Tongue (tissue), 2 donors: Measurements from ENCODE around the gene WDR91. TPM values are rescaled to one million over a fixed set of nuclear protein-coding genes. Genes with fewer than 3 reads are reported as not detected.
"Not testable (repeated sequence)": the region's sequence is repeated elsewhere in the genome, so short reads cannot be mapped to it uniquely, and the experiment has no call there.

Source experiments
- DNase-seq: peaks from one replicate; pipeline ENCODE4 v3.0.0-alpha.2; 2015
- total RNA-seq: library from RNA; depleted of rRNA; stranded (reverse); fragments of >200 nt; gene quantifications from one replicate; pipeline ENCODE4 v1.2.3, GENCODE V29; 2014

Gene WDR91
- total RNA-seq, 1 donor from 2014 or later, result 18.9 TPM

DNA sequence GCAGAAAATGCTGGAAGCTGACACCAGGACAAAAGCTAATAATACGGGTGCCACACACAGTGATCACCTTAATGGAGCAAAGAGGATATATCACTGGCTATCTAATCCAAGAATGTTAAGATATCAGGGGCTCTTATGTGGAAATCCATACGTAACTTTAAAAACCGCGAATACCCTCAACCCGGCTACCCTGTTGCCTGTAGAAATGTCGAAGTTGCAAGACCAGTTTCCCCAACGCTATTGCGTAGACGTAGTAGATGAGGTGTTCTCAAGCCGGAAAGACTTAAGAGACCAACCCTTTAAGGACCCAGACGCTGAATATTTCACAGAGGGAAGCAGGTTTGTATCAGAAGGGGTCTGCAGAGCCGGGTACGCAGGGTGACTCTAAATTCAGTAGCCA lies 33.0 kb downstream of the WDR91 start:
- no peak for DNase-seq

DNA sequence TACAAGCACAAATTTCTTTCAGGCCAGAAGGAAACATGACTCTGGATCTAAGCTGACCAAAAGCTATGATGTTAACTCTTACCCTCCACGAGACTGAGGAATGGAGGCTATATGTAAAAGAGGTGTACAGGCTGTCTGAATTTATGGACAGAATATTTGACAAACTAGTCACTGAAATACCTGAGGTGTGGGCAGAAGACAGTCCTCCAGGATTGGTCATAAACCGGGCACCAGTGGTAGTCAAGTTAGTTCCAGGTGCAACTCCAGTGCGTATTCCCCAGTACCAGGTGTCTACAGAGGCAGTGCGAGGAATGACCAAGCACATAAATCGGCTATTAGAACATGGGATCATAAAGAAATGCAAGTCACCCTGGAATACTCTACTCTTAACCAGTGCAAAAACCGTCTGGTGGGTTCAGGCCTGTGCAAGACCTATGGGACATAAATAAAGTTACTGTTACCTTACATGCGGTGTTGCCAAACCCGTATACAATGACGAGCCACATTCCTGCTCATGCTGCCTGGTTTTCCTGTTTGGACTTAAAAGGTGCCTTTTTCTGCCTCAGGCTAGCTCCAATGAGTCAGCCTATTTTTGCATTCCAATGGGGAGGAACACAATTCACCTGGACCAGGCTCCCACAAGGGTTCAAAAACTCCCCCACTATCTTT lies 34.2 kb downstream of the WDR91 start:
- no peak for DNase-seq

DNA sequence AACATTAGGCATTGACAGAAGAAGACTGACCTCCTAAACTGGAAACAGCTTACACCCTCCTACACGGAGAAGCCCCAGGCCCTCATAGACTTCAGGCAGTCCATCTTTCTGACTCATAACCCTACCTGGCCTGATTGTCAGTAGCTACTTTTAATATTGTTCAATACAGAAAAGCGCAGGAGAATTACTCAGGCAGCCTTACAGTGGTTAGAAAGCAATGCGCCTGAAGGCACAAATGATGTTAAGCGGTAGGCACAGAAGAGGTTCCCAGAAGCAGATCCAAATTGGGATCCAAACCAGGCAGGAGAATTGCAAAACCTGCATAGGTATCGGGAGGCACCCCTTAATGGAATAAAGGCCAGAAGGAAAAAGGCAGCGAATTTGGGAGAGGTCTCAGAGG lies 35.4 kb downstream of the WDR91 start:
- no peak for DNase-seq

DNA sequence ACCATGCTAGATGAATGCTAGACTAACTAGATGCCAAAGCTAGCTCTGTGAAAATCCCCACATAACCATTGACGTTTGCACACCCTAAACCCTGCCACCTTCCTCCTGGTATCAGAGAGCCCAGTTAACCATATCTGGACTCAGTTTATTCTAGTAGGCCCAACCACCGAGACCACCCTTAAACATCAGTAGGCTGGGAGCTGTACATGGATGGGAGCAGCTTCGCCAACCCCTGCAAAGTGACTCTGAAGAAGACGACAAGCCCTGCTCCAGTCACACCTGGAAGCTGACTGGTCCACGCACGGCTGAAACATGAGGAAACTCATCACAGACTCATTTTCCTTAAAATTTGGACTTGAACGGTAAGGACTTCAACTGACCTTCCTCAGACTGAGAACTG lies 36.4 kb downstream of the WDR91 start:
- no peak for DNase-seq

DNA sequence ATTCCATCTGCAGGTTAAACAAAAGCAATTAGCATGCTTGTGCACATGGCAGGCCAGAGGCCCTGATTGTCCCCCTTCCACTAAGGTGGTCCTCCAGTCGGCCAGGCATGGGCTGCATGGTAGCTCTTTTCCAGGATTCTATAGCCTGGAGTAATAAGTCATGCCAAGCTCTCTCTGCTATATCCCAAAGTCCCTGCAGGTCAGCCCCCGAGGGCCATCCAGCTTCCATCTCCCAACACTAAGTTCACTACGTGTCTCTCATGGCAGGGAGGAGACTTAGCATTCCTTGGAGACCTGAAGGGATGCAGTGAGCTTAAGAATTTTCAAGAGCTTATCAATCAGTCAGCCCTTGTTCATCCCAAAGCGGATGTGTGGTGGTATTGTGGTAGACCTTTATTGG lies 37.4 kb downstream of the WDR91 start:
- DNase-seq, result not testable (repeated sequence)

DNA sequence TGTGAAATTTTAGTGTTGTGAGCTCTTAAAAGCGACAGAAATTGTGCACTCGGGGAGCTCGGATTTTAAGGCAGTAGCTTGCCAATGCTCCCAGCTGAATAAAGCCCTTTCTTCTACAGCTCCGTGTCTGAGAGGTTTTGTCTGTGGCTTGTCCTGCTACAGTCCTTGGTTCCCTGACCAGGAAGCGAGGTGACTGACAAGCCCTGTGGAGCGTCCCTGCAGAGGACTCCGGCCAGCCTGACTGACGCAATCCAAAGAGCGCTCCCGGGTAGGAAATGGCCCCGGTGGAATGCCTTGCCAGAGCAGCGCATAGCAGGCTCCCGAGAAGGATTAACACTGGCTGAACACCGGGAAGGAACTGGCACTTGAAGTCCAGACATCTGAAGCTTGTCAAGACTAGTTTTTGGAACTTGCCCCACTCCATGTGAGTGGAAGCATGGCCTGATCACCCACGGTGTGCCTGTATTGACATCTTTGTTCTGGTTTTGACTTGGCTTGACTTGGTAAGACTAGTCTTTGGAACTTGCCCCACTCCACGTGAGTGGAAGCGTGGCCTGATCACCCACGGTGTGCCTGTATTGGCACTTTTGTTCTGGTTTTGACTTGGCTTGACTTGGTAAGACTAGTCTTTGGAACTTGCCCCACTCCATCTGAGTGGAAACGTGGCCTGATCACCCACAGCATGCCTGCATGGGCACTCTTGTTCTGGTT lies 39.6 kb downstream of the WDR91 start:
- DNase-seq, result not testable (repeated sequence)

DNA sequence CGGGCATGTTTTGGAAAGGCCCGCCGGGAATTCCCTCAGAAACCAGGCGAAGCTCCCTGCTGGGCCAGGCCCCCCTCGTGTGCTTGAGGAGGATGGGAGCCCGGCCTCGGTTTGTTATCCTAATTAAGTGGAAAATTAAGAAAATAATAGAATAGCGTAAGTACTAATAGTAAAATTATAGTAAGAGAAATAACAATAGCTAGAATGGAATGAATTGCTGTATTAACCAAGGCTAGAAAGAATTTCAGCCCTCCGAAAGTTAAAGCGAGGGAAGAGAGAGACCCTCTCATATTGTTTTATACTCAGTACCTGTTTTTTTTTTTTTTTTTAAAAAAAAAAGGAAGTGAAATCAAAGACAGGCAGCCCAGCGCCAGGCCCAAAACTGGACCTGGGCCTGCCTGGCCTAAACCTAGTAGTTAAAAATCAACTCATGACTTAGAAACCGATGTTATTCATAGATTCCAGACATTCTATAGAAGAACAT lies 40.3 kb downstream of the WDR91 start:
- DNase-seq, result not testable (repeated sequence)

DNA sequence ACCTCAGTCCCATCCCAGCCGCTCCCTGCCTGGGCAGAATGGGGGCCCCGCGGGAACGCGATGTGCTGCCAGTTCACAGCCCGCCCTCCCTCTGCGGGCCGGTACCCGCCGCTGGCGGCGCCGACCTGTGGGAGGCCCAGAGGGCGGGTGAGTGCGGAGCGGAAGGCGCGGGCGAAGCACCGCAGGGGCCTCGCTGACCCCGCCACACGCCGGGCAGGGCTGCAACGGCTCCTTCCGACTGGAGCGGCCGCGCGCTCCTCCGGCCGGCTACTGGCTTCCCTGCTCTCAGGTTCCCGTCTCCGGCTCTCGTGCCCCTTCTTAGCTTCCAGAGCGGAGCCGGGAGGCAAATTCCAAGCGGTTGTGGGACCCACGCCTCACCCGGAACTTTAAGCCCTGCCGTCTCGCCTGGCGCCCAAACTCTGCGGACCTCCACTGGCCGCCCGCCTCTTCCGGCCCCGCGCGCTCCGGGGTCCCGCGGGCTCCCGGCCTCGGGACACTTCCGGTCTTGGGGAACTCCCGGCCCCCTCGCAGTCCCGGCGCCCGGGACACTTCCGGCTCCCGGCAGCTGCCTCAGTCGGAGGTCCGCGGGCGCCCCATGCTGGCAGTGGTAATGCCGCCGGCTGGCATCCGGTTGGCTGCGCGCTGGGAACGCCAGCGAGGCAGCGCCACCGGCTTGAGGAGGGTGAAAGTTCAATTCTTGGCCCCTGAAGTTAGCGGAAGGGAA lies 40.9 kb downstream of the WDR91 start, which contains the start of gene CYREN:
Gene CYREN, minus strand, starts transcription at position 434 of the 724 bp plus-strand sequence. CDS start 1,785 bp downstream, outside the sequence.
- DNase-seq, result peak; percentile 96

DNA sequence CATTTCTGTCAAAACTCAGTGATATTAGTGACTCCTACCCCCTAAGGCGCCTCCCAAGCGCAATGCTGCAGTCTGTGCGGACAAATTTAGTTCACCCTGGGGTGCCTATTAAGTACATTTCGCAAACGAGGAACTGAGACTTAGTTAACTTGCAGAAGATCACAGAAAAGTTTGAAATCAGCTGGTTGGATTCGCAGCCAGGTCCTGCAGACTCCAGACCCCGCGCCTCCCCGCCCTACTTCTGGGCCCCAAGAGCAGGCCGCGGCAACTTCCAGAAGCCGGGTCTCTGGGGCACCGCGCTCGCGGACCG lies 41.4 kb downstream of the WDR91 start:
- no peak for DNase-seq

DNA sequence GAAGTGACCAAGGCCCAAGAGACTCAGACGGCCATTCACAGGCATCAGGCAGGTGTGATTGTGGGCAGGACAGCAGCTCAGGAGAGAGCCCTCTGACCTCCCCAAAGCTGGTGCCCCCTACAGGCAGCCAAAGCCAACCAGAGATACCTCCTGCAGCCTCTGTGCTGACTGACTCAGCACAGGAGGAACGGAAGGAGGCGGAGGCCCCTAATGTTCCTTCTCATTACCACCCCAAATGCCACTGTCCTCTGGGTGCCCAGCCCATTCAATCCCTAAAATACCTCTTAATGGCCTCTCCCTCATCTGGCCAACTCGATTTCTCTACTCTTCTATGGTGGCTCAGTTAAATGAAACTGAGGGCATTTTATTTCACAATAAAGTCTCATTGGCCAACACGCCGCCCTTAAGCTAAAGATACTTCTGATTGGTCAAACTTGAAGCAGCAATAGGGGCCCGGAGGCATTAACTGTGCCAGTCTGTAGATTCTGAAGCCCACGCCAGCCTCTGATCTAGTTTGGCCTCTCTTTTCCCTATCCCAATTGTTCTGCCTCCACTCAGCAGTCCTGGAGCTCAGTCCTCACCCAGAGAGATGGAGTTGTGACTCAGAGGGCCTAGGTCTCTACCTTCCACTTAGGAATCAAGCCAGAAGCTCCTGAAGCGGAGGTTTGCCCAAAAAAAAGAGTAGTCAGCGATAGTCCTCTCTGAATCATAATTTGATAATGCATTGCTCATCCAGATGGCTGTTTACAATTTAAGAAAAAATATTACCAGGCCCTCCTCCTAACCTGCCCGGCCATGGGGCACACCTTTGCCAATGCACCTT lies 42.0 kb downstream of the WDR91 start:
- no peak for DNase-seq

DNA sequence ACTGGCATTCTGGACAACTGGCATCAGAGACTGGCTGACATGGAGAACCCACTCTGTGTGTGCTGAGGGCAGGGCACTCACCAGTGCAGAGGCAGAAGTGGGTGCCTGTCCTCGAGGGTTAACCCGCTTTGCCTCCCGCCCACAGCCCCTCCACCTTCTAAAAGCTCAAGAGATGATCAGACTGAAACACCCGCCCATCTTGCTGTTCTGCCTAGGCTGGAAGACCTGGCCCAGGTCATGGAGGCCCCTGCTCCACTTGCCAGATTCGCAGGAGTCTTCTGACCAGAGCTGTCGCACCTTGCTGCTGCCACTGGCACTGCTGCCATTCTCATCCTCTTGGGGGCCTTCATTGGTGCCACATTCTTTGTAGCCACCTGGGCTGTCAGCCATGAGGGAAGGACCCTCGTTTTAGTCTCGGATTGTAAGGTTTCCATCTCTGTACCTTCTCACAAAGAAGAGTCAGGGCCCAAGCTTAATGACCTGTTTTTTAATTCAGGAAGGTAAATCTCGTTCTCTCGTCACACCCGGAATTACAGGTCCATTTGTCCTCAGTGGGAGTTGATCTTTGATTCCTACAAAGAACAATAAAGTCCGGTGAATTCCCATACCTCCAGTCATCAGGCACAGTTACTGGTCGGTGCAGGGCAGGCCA lies 42.7 kb downstream of the WDR91 start:
- DNase-seq, result no peak

DNA sequence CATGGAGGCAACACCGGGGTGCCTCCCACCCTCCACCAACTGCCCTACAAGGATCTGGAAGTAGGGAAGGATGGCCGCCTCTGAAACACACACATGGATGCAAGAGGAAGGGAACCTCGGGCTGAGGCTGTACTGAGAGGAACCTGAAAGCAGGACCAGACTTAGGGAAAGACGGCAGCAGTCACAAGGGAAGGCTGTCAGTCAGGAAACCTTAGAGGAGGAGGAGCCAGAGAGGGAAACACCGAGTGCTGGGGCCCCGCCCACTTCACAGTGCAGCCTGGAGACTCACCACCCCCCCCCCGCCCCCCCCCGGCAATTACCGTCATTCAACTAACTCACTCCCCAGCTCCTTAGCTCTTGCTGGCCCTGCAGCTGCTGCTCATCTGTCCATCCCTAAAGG lies 43.3 kb downstream of the WDR91 start:
- DNase-seq, result no peak

DNA sequence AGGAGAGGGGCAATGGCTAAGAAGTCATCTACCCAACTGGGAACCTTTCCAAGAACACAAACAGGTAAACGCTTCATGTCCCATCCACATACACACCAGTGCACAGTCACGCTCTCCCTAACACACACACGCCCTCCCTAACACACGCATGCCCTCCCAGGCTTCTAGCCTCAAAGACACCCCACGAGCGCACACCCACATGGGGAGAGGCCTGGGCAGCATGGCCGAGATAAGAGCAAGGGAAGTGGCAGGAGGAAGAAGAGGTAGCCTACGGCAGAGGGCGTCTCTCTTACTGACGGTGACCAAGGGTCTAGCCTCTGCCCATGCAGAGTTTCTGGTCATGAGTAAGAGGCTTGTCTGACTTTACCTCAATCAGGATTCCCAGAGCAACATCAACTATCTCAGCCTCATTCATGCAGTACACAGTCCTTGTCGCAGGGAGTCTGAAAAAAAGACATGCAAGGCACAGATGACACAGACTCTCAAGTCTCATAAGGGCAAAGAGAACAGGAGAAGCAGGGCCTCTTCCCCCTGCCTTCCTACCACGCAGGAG lies 43.9 kb downstream of the WDR91 start:
- DNase-seq, result no peak

DNA sequence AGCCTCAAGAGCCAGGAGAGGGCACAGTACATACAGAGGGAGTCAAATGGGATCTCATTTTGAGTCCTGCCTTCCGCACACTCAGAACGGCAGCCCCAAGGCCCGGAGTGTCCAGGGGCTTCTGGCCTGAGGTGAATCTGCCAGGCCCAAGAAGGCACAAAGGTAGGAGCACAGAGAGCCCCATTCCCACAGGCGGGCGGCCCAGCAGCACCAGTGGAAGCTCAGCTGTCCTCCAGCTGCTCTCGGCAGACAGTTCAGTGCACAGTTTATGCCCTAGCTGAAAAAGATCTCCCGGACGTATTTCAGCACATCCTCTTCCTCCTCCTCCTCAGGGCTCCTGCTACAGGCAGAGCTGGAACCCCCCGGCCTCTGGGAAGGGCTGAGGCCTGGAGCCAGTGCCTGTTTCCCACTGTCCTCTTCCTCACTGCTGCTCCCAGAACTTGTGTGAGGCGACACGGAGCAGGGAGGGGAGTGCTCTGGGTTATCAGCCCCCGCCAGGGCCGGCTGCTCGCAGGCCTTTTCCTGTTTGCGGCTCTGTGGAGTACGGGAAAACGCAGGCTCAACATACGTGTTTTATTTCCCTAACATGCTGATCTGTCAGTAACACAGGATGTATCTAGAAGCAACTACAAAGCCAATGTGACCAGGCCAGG lies 44.9 kb downstream of the WDR91 start:
- no peak for DNase-seq

DNA sequence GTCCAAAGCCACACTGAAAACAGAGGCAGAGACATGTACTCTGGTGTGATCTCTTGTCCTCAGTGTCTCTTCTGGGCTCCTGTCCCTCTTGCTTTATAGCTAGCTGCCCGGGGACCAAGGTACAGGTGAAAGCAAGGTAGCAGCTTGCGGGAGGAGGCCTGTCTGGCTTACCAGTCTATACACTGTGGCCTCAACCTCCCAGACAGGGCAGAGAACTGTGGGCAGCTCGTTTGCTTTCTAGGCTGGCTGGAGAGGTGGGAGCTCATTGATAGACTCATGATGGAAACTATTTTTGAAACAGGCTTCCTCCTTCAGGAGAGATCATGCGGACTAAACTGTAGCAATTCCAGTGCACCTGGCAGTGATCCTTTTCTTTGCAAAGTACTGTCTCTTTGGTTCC lies 45.5 kb downstream of the WDR91 start:
- DNase-seq, result no peak

DNA sequence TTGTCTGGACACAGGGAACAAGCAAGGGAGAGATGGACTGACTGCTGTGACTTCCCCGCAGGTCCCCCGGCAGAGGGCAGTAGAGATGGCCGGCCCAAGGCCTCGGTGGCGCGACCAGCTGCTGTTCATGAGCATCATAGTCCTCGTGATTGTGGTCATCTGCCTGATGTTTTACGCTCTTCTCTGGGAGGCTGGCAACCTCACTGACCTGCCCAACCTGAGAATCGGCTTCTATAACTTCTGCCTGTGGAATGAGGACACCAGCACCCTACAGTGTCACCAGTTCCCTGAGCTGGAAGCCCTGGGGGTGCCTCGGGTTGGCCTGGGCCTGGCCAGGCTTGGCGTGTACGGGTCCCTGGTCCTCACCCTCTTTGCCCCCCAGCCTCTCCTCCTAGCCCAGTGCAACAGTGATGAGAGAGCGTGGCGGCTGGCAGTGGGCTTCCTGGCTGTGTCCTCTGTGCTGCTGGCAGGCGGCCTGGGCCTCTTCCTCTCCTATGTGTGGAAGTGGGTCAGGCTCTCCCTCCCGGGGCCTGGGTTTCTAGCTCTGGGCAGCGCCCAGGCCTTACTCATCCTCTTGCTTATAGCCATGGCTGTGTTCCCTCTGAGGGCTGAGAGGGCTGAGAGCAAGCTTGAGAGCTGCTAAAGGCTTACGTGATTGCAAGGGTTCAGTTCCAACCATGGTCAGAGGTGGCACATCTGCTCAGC lies 46.8 kb downstream of the WDR91 start:
- no peak for DNase-seq

DNA sequence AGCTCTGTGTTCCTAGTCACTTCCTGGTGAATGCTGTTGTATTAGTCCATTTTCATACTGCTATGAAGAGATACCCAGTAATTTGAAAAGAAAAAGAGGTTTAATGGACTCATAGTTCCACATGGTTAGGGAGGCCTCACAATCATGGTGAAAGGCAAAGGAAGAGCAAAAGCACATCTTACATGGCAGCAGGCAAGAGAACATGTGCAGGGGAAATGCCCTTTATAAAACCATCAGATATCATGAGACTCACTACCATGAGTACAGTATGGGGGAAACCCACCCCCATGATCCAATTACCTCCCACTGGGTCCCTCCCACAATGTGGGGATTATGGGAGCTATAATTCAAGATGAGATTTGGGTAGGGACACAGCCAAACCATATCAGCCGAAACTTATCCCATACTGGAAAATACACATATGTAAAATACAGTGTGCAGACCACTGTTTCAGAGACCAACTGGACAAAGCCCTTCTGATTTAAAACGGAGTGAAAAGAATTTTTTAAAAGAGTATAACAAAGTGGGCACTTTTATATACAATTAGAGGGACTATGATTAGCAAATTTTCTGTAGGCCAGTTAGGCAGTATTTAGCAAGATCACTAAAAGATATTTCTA lies 48.8 kb downstream of the WDR91 start:
- no peak for DNase-seq

DNA sequence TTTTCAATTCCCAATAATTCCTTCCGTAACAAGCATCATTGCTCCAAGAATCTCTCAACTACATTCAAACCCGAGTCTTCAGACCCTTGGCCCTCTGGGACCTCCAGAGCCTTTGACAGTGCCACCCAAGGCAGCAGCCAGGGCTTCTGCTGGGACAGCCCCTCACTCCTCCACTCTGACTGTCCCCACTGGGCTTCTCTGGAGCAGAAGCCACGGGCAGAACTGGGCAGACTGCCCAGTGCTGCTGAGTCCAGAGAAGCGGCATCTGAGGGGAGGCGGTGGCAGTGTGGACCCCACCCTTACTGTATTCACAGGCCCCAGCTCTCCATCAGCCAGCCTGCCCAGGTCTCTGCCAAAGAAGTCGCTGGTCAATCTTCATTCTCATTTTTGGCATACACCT lies 49.7 kb downstream of the WDR91 start:
- no peak for DNase-seq

DNA sequence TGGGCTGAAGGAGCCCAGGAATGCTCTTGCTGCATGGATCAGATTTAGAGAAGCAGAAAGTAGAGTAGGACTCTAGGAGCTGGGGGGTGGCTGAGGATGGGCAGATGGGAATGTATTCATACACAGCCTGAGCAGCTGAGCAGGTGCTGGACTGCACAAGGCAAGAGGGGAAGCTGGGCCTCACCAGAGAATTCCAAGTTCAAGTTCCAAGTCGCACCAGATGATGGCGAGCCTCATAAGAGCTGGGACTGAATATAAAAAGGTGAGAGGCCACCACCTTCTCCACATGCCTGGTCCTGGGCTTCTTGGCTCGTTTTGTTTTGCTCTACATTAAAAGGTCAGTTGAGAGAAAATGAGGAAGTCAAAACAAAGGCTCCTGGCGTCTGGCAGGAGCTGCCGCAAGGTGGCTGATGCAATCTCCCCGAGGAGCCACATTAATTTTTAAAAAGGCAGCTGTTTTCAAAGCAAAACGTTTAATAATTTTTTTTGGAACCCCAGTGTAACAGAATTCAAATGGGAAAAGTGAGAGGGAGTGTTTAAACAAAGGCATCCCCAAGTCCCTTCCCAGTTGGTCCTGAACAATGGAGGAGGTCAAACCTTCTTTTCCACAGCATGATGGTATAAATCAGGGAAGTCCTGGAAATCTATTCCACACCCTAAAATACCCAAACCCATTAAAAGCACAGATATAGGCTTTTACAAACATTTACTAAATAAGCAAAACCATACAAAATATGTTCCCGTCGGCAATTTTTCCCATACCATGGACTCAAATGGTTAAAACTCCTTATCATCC lies 50.3 kb downstream of the WDR91 start:
- DNase-seq, result peak; percentile 42
